ENCODE measurements around the gene CTCFL. TPM values are rescaled to one million over a fixed set of nuclear protein-coding genes. Genes with fewer than 3 reads are reported as not detected.
"Not testable (repeated sequence)": the region's sequence is repeated elsewhere in the genome, so short reads cannot be mapped to it uniquely, and the experiment has no call there.

The CTCFL gene
- polyA plus RNA-seq, 6 donors from 2014 or later, result not detected

DNA sequence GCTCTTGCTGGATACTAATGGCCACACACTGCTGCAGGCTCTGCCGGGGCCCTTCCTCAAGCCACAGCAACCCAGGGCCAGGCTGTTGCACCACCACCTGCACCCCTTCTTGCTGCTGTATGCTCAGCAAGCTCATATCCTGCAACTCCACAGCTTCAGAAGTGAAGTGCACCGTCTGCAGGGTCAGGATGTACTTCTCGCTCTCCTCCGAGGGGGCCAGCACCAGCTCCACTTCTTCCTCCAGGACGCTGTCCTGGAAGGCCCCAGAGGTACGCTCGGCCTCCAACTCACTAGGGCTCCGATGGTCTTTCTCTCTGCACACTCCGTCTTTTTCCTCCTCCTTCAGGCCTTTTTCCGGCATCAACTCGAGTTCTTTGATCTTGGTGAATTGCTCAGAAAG lies 1.2 kb downstream of the CTCFL start:
- H3K27ac Mint-ChIP-seq, result peak overlapping the region in 1 of 6 donors; percentile 53
- ATAC-seq (ENCODE audit: low read depth in 2 of 2) (no peak), DNase-seq (no peak)
- H3K4me1 Mint-ChIP-seq, result no peaks in the 10 kb centered on the region
- H3K27me3 Mint-ChIP-seq, result peaks cover 0 to 5% (median 0%) of the 10 kb centered on the region in 3 donors
- peak overlapping the region in 1 of 8 donors; percentile 52 for H3K4me3 Mint-ChIP-seq
- no peaks in the 10 kb centered on the region for H3K9me3 Mint-ChIP-seq
- no peaks in the 10 kb centered on the region for H3K36me3 Mint-ChIP-seq

DNA sequence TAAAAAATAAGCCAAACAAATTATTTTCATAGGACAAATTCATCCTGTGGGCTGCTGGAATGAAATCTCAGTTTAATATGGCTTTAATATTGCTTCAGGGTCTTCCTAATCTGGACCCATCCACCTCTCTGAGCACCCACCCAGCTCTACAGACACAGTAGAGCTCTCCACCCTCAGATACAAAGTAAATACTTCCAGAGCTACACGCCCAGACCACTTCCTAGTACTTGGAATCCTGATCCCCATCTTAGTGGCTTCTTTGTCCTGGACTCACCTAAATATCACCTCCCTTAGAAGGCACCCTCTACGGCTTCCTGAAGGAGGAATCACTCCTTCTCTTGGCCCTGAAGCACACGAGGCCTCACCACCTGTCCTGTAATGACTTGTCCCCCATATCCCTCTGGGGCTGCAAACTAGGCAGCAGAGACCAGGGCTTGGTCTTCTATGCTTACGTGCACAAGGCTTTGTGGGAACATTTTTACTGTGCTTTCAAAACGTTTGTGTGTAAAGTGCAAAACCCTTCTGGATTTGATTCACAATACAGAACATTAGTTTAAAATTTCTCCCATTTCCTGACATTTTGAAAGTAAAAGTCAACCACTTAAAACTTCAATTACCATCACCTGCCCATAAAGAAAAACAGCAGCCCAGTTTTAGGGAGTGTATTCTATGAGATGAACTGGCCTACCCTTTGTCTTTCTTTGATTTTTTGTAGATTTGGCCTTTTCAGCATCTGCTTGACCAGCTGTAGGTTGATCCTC lies 2.4 kb downstream of the CTCFL start:
- H3K9me3 Mint-ChIP-seq, result no peaks in the 10 kb centered on the region
- no peak overlapping the region for H3K27ac Mint-ChIP-seq
- H3K27me3 Mint-ChIP-seq, result peaks cover 0 to 5% (median 0%) of the 10 kb centered on the region in 3 donors
- no peak for ATAC-seq (ENCODE audit: low read depth in 2 of 2)
- H3K4me3 Mint-ChIP-seq, result no peak overlapping the region
- H3K4me1 Mint-ChIP-seq, result no peaks in the 10 kb centered on the region
- no peak for DNase-seq
- H3K36me3 Mint-ChIP-seq, result no peaks in the 10 kb centered on the region

DNA sequence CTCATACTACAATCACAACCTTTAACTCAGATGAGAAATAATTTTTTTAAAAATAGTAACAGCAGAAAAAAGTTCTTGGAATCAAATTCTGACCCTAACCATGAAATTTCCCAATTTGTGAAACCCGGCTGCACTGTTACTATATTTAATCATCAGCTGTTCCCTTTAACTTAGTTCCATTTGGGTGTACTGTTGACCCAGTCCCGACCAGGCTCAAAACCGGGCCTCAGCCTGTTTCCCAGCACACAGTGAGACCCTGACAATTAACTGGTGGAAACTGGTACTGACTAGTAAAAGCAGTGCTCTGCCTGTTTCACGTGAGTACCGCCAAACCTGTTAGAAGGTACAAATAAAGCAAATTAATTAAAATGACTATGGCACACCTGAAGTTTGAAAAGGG lies 7.0 kb downstream of the CTCFL start:
- Mint-ChIP-seq H3K27ac (no peak overlapping the region), H3K4me3 (no peak overlapping the region), H3K4me1 (peaks cover 0 to 3% (median 0%) of the 10 kb centered on the region in 3 donors), H3K9me3 (no peaks in the 10 kb centered on the region), H3K27me3 (peaks cover 9 to 17% (median 15%) of the 10 kb centered on the region in 3 donors), H3K36me3 (no peaks in the 10 kb centered on the region)
- ATAC-seq (ENCODE audit: low read depth in 2 of 2) (no peak), DNase-seq (no peak)

DNA sequence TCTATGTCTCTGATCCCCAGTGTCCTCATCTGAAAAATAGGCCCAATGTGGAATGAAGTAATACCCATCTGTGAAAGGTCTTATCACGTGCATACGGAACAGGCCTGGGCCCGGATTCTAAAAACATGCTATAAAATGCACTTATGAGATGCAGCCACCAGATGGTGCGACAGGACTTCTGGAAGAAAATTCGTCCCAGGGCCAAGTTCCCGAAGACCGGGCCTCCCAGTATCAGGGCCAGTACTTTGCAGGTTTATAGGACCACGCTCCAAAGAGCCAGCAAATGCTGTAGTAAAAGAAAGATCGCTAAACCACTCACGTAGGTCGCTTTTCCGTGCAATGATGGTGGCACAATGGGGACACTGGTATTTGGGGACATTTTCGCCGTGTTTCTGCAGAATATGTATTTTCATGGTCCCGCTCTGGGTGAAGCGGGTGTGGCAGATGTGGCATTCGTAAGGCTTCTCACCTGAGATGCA lies 10.6 kb downstream of the CTCFL start:
- Mint-ChIP-seq H3K36me3 (no peaks in the 10 kb centered on the region), H3K27ac (no peak overlapping the region)
- DNase-seq, result no peak

DNA sequence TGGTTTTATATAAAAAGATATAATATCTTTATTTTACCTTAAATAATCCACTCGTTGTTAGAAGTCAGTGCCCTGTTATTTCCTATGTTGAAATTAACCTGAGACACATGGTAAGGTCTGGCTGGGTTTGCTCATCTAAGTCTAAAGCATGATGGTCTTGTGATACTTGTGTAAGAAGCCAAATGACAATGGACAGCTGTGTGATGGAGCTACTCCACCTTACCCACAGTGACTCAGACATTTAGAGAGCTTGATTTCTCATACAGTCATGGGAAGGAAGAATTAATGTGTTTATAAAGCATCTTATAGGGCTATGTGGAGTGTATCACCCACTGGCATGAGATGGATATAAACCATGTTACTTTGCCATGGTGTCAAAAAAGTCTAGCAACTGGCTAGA lies 11.7 kb downstream of the CTCFL start:
- H3K36me3 Mint-ChIP-seq, result no peaks in the 10 kb centered on the region
- H3K9me3 Mint-ChIP-seq, result no peaks in the 10 kb centered on the region
- peaks cover 18 to 29% (median 23%) of the 10 kb centered on the region in 3 donors for H3K27me3 Mint-ChIP-seq
- ATAC-seq (ENCODE audit: low read depth in 2 of 2) (no peak), DNase-seq (no peak)
- peaks cover 0 to 6% (median 4%) of the 10 kb centered on the region in 3 donors for H3K4me1 Mint-ChIP-seq
- H3K4me3 Mint-ChIP-seq, result no peak overlapping the region
- no peak overlapping the region for H3K27ac Mint-ChIP-seq

More for the DNA sequence above, 10.6 kb downstream of the CTCFL start:
- H3K27me3 Mint-ChIP-seq, result peaks cover 17 to 29% (median 23%) of the 10 kb centered on the region in 3 donors
- peak in 1 of 2 donors; percentile 35 for ATAC-seq (ENCODE audit: low read depth in 2 of 2)
- no peak overlapping the region for H3K4me3 Mint-ChIP-seq
- H3K4me1 Mint-ChIP-seq, result peaks cover 0 to 4% (median 3%) of the 10 kb centered on the region in 3 donors
- no peaks in the 10 kb centered on the region for H3K9me3 Mint-ChIP-seq

DNA sequence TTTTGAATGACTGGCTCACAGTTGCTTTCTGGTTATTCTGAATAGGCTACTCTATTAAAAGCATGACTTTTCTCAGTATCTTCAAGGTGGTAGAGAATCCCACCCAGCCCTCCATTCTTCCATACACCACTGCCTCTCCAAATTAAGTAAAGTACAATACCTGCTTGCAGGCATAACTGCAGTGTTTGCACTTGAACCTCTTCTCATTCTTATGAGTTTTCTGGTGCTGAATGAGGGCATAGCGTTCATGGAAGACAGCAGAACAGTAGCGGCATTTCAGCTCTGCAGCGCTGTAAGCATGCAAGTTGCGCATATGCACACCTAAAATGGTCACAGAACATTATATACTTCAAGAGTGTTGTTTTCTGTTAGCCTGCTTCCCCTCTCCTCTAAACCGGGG lies 12.5 kb downstream of the CTCFL start:
- Mint-ChIP-seq H3K36me3 (no peaks in the 10 kb centered on the region), H3K4me1 (peaks cover 0 to 8% (median 4%) of the 10 kb centered on the region in 3 donors), H3K9me3 (no peaks in the 10 kb centered on the region), H3K27me3 (peaks cover 18 to 29% (median 23%) of the 10 kb centered on the region in 3 donors), H3K4me3 (no peak overlapping the region), H3K27ac (no peak overlapping the region)
- no peak for ATAC-seq (ENCODE audit: low read depth in 2 of 2)
- DNase-seq, result no peak

DNA sequence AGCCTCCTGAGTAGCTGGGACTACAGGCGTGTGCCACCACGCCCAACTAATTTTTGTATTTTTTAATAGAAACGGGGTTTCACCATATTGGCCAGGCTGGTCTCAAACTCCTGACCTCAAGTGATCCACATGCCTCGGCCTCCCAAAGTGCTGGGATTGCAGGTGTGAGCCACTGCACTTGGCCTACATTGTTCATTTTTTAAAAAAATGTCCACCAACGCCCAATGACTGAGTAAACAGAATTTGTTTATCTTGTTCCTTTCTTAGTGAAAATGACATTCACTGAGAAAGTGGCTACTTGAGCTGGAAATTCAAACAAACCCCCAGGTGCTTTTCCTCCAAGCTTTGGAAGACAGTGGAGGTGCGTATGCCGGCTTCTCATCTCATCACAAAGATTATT lies 13.2 kb downstream of the CTCFL start:
- H3K9me3 Mint-ChIP-seq; H3K4me3 Mint-ChIP-seq; H3K36me3 Mint-ChIP-seq; H3K27ac Mint-ChIP-seq; DNase-seq; ATAC-seq (ENCODE audit: low read depth in 2 of 2): not testable (repeated sequence)
- H3K4me1 Mint-ChIP-seq, result peaks cover 0 to 15% (median 4%) of the 10 kb centered on the region in 3 donors
- H3K27me3 Mint-ChIP-seq, result peaks cover 12 to 25% (median 20%) of the 10 kb centered on the region in 3 donors

DNA sequence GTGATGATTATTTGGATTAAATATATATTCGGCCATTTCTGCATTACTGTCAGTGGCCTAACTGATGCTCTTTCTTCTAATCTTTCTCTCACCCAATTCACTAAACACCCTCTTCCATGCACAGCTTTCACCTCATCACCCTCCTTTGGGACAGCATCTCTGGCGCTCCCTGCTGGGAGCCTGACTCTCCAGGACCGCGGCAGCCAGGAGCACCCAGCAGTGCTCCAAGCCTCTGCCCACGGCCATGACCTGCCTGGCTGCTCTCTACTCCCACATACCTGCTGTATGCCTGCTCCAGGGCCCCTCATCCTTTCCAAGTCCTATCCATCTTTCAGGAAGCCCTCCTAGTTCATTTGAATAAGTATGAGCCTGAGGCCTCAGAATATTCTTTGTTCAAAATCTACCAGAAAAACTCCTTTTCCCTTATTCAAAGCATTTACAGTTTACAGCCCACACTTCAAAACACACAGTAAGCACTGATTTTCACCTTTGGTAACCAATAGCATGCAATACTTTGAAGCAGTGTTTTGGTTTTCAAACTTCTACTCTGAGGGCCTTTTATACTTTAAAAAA lies 15.2 kb downstream of the CTCFL start:
- peaks cover 8 to 33% (median 11%) of the 10 kb centered on the region in 3 donors for H3K4me1 Mint-ChIP-seq
- H3K9me3 Mint-ChIP-seq, result no peaks in the 10 kb centered on the region
- H3K27ac Mint-ChIP-seq, result no peak overlapping the region

DNA sequence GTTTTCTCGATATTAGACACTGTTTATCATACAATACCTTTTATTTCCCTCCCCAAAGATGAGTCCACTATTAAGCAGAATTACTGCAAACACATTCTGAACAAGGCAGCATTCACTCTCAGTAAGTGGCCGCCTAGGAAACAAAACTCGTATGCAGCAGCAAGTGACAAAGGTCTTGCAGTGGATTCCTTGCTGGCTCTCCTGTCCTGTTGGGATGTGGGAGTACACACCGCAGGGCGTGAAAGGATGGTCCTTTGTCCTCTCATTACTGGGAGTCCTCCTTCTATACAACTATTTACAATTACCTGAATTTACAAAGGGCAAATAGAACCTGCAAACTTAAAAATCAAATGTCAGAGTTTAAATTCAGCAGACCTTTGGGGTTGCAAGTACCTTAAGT lies 16.1 kb downstream of the CTCFL start:
- H3K4me3 Mint-ChIP-seq, result no peak overlapping the region
- H3K36me3 Mint-ChIP-seq, result no peaks in the 10 kb centered on the region
- DNase-seq (no peak), ATAC-seq (ENCODE audit: low read depth in 2 of 2) (no peak)
- H3K4me1 Mint-ChIP-seq, result peaks cover 12 to 39% (median 18%) of the 10 kb centered on the region in 3 donors
- peaks cover 9 to 12% (median 12%) of the 10 kb centered on the region in 3 donors for H3K27me3 Mint-ChIP-seq
- peaks cover 0 to 1% (median 0%) of the 10 kb centered on the region in 7 donors for H3K9me3 Mint-ChIP-seq
- no peak overlapping the region for H3K27ac Mint-ChIP-seq

More for the DNA sequence above, 15.2 kb downstream of the CTCFL start:
- Mint-ChIP-seq H3K36me3 (no peaks in the 10 kb centered on the region), H3K4me3 (no peak overlapping the region), H3K27me3 (peaks cover 9 to 20% (median 18%) of the 10 kb centered on the region in 3 donors)
- ATAC-seq (ENCODE audit: low read depth in 2 of 2) (no peak), DNase-seq (no peak)

DNA sequence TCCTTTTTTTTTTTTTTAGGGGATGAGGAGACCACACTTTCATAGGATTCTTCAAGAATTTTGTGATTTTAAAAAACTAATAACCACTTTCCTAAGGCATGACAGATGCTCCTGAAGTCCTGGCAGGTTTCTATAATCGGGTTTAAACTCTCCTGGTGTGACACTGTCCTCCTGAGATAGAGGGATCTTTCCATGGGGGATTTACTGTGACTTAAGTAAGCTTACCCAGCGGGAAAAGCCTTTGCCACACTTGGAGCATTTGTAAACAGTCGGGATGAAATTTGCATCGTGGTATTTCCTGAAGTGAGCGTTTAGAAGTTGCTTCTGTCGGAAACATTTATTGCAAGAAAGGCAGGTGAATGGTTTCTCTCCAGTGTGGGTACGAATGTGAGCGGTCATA lies 16.6 kb downstream of the CTCFL start:
- Mint-ChIP-seq H3K27ac (no peak overlapping the region), H3K9me3 (peaks cover 0 to 2% (median 0%) of the 10 kb centered on the region in 7 donors), H3K36me3 (no peaks in the 10 kb centered on the region), H3K4me3 (peak overlapping the region in 1 of 8 donors; percentile 64), H3K27me3 (peaks cover 9 to 12% (median 12%) of the 10 kb centered on the region in 3 donors), H3K4me1 (peaks cover 15 to 43% (median 23%) of the 10 kb centered on the region in 3 donors)
- ATAC-seq (ENCODE audit: low read depth in 2 of 2) (no peak), DNase-seq (no peak)

DNA sequence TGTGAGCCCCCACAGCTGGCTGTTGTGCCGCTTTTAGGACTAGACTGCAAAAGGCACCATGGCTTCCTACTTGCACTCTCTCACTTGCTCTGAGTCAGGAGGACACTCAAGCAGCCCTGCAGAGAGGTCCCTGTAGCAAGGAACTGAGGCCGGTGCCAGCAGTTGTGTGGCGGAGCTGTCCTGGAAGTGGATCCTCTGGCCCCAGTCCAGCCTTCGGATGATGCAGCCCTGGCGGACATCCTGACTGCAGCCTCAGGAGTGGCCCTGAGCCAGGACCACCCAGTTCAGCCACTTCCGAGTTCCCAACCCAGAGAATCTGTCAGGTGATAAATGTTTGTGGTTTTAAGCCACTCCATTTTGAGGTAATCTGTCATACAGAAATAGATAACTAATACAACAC lies 17.5 kb downstream of the CTCFL start:
- Mint-ChIP-seq H3K4me3 (peak overlapping the region in 1 of 8 donors; percentile 40), H3K27ac (no peak overlapping the region), H3K36me3 (no peaks in the 10 kb centered on the region), H3K27me3 (peaks cover 5 to 12% (median 9%) of the 10 kb centered on the region in 3 donors), H3K4me1 (peaks cover 24 to 52% (median 32%) of the 10 kb centered on the region in 3 donors), H3K9me3 (peaks cover 0 to 2% (median 0%) of the 10 kb centered on the region in 7 donors)
- DNase-seq (no peak), ATAC-seq (ENCODE audit: low read depth in 2 of 2) (no peak)

DNA sequence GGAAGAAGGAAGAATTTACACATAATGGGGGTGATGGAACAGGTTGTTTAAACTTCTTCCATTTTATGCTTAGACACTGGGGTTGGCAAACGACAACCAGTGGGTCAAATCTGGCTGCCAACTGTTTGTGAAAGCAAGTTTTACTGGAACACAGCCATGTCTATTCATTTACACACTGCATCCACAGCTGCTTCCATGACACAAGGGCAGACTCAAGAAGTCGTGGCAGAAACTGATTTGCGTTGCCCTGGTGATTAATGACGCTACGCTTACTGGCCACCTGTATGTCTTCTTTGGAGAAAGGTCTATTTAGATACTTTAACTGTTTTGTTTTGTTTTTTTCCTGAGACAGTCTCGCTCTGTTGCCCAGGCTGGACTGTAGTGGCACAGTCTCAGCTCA lies 19.0 kb downstream of the CTCFL start:
- Mint-ChIP-seq H3K9me3 (peaks cover 0 to 2% (median 0%) of the 10 kb centered on the region in 7 donors), H3K27me3 (peaks cover 5 to 14% (median 9%) of the 10 kb centered on the region in 3 donors), H3K36me3 (no peaks in the 10 kb centered on the region), H3K4me3 (peak overlapping the region in 1 of 8 donors; percentile 22), H3K27ac (peak overlapping the region in 1 of 6 donors; percentile 34), H3K4me1 (peaks cover 36 to 64% (median 47%) of the 10 kb centered on the region in 3 donors)
- no peak for ATAC-seq (ENCODE audit: low read depth in 2 of 2)
- DNase-seq, result no peak

DNA sequence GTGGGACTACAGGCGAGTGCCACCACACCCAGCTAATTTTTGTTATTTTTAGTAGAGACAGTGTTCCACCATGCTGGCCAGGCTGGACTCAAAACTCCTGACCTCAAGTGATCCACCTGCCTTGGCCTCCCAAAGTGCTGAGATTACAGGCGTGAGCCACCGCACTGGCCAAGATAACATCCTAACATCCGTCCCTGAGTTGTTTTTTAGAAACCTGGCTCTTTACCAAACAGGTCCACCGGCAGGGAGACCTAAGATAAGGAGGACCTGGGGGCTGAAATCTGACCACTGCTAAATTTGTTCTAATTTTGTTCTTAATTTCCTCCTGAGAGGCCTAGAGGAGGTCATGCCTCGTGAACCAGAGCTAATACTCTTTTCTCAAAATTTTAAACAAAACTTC lies 20.5 kb downstream of the CTCFL start:
- H3K4me1 Mint-ChIP-seq, result peaks cover 32 to 72% (median 49%) of the 10 kb centered on the region in 3 donors
- peak overlapping the region in 5 of 8 donors; percentile 26 to 61 (median 50) for H3K4me3 Mint-ChIP-seq
- DNase-seq, result no peak
- no peaks in the 10 kb centered on the region for H3K36me3 Mint-ChIP-seq
- no peak for ATAC-seq (ENCODE audit: low read depth in 2 of 2)
- peaks cover 0 to 14% (median 1%) of the 10 kb centered on the region in 3 donors for H3K27me3 Mint-ChIP-seq
- peak overlapping the region in 2 of 6 donors; percentile 25 to 27 for H3K27ac Mint-ChIP-seq
- H3K9me3 Mint-ChIP-seq, result peaks cover 0 to 2% (median 0%) of the 10 kb centered on the region in 7 donors

Measured in naive B cell (primary cell).